C1 segment of cervical spinal cord (tissue), 14 donors: ENCODE measurements around the gene SH2D3C.
A peak's percentile ranks its signal among the peaks of the same experiment; 100 is the strongest.
"Not testable (repeated sequence)": the region's sequence is repeated elsewhere in the genome, so short reads cannot be mapped to it uniquely, and the experiment has no call there.

ENCODE experiments used
- DNase-seq, 14 donors: peaks; one replicate each; lab custom pipeline; 2025; lab: John Stamatoyannopoulos, UW

The SH2D3C gene

GRCh38 chr9:127785933-127786772, 7.7 kb upstream of the SH2D3C start, which contains the start of gene CDK9:
TSS of gene CDK9 (plus strand) at chr9:127786034. CDS start at chr9:127786149, 115 bp downstream.
- peak; percentile 23 to 92 (median 82) for DNase-seq

DNA sequence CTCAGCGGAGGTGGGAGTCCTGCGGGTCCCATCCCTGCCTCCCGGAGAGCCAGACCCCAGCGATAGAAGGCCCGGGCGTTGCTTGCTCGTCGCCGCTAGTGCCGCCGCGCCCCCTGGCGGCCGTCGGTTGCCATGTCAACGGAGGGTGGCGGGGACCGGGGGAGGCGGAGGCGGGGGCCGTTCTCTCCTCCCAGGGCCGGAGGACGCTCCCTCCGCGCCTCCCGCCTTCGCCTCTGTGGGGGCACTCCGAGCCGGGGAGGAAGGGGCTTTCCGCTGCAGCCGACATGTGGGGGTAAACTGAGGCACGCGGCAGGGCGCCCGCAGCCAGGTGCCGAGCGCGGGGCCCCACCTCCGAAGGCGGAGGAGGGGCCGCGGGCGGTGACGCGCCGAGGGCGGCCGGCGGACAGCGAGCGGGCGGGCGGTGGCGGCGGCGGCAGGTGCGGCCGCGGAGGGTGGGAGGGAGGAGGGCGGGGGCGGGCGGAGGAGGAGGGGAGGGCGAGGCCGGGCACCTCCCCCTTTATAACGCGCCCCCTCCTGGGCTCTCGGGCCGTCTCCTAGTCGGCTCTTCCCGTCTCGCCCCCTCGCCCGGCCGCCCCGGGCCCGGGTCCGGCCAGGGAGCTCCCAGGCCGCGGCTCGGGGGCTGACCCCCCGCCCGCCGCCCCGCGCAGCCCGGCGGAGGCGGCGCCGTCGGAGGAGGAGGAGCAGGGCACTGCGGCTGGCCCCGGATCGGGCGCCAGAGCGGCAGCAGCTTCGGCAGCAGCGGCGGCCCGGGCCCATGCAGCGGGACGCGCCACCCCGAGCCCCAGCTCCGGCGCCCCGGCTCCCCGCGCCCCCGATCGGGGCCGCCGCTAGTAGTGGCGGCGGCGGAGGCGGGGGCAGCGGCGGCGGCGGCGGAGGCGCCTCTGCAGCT, 6.8 kb upstream of the SH2D3C start:
- DNase-seq = peak; percentile 25 to 89 (median 80)

GRCh38 chr9:127783111-127784008, 4.9 kb upstream of the SH2D3C start:
- DNase-seq = peak in 6 of 14 donors; percentile 35 to 52 (median 44)

GRCh38 chr9:127781806-127782205, 3.3 kb upstream of the SH2D3C start:
- no peak for DNase-seq

GRCh38 chr9:127780909-127781308, 2.4 kb upstream of the SH2D3C start:
- not testable (repeated sequence) for DNase-seq

GRCh38 chr9:127780126-127780885, 1.8 kb upstream of the SH2D3C start:
- peak in 7 of 14 donors; percentile 26 to 76 (median 49) for DNase-seq

GRCh38 chr9:127779136-127779981, 893 bp upstream of the SH2D3C start:
- DNase-seq = peak in 1 of 14 donors; percentile 21

GRCh38 chr9:127777368-127777980, 992 bp downstream of the SH2D3C start:
- no peak for DNase-seq

- no peak for DNase-seq
These were observed 1.6 kb downstream of the SH2D3C start for GRCh38 chr9:127776924-127777289.

DNA sequence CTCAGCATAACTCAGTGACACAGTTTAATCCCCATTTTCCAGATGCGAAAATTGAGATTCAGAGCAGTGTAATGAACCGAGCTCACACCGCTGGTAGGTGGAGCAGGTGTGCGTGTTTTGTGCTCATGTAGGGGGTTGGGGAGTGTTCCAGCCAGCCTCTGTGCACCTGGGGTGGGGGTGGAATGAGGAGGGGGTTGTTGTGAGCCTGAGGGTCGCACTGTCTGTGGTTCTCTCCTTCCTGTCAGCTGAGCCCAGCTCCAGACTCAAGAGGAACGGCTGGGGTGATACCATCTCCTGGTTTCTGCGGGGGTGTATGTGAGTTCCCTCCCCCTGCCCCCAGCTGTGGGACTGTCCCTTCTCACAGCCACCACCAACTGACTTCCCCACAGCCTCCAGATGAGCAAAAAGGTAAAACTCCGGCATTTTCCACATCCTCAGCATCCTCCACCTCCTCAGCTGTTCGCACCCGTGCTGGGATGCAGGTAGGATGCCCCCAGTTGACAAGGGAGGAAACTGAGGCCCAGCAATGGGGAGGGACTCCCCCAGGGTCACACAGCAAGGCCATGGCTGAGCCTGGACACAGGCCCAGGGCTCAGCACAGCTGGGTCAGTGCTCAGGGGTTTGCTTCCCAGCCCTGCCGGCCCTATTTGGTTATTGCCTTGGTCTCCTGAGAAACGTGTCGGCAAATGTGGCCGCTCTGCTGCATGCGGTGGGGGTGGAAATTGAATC, 2.1 kb downstream of the SH2D3C start:
- DNase-seq = peak in 5 of 14 donors; percentile 18 to 37 (median 28)

DNA sequence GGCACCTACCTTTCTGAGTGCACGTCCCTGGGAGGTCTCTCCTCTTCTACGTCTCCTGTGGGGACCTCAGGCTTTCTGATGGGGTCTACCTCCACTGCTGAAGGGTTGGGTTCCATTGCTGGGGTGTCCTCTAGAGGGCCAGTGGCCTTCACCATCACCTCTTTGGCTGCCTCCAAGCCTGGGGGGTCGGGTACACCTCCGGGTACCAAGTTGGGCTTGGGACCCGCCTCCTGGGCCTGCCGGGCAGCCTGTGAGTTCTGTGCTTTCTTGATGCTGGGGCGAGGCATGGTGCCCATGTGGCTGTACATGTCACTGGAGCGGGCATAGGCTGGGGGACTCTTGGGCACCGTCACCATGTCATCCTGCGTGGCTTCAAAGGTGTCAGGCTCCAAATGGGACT, 4.5 kb downstream of the SH2D3C start:
- DNase-seq = no peak

- no peak for DNase-seq
These were observed 5.2 kb downstream of the SH2D3C start for GRCh38 chr9:127773272-127773671.

GRCh38 chr9:127772603-127773002, 5.9 kb downstream of the SH2D3C start:
- no peak for DNase-seq

GRCh38 chr9:127771570-127772189, 6.8 kb downstream of the SH2D3C start:
- DNase-seq = no peak

GRCh38 chr9:127770905-127771569, 7.4 kb downstream of the SH2D3C start:
- peak; percentile 42 to 94 (median 83) for DNase-seq

DNA sequence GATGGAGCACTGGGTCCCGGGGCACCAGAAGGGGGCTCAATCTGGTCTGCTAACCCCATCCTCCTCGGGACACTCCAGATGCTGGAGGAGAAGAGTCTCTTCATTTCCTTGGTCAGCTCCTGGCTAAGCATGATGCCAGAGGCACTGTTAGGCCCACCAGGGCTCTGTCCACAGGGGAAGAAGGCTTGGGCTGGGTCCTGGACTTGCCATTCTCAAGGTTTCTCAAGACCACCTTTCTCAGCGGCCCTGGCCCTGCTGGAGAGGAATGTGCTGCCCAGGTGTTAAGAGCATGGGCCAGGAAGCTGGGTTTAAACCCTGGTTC, 7.9 kb downstream of the SH2D3C start:
- no peak for DNase-seq

DNA sequence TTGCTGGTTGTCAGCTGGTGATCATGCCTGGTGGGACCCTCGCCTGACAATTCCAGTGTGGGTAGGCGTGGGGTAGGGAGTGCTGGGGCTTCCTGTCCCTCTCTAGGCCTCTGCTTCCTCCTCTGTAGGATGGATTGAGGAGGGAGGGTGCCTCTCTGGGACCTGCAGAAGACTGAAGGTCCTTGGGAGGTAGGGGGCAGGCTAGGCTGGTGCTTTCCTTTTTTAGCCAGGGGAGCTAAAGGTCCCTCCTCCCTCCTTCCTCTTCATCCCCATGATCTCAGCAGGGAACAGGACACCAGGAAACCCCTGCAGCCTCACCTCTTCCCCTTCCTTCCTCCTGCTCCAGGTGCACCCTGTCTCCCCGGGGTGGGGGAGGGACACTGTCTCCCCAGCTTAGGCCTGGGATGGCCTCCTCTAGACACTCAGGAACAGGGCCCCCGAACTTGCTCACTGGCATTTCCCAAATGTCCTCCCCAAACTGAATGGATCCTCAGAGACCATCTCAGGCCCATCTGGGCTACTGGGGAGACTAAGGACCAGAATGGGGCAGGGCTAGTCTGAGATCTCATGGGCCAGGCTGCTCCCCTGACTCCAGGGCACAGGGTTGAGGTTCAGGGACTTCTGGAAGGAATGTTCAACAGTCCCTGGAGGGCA, 8.4 kb downstream of the SH2D3C start:
- DNase-seq = no peak
